Gastroesophageal sphincter (tissue), 4 donors: ENCODE results near the gene LPP. TPM values are rescaled to one million over a fixed set of nuclear protein-coding genes. Genes with fewer than 3 reads are reported as not detected.

Experiments used
- ATAC-seq: fragments of 150-250 bp; one replicate; pipeline ENCODE4 v1.9.1; 2016; ENCODE audit warnings: mild to moderate bottlenecking, moderate library complexity
- H3K27ac ChIP-seq, 4 donors: fragments of 200-600 bp; sonication (generic) in 3 of 4; 1 replicate in 3 of 4; 2 replicates in 1 of 4; pipeline ENCODE4 v1.5.1; 2016 to 2019
- H3K27me3 ChIP-seq: fragments of 200-600 bp; sonication (generic); one replicate; pipeline ENCODE4 v1.5.1; 2019
- H3K36me3 ChIP-seq, 2 donors: fragments of 200-600 bp; sonication (generic); one replicate each; pipeline ENCODE4 v1.5.1; 2019; ENCODE audit warnings: control low read depth in 1 of 2
- H3K4me1 ChIP-seq, 3 donors: fragments of 200-600 bp; sonication (generic); 1 replicate in 2 of 3; 2 replicates in 1 of 3; pipeline ENCODE4 v1.5.1; 2016 to 2019; ENCODE audit warnings: control low read depth in 2 of 3
- H3K4me3 ChIP-seq, 2 donors: fragments of 200-600 bp; sonication (generic); one replicate each; pipeline ENCODE4 v1.5.1; 2019; ENCODE audit warnings: mild to moderate bottlenecking in 1 of 2, moderate library complexity in 1 of 2
- H3K9me3 ChIP-seq, 3 donors: fragments of 200-600 bp; sonication (generic); one replicate each; pipeline ENCODE4 v1.5.1; 2017 to 2019; ENCODE audit warnings: control low read depth in 2 of 3
- CTCF ChIP-seq, 4 experiments: fragments of 200-600 bp in 2 of 4; fragments of 450-650 bp in 2 of 4; sonication (generic) in 1 of 4; IDR thresholded peaks; one replicate each; pipeline ENCODE4 v1.5.1; 2017 to 2019; ENCODE audit warnings: antibody characterized with exemption in 4 of 4, mild to moderate bottlenecking in 2 of 4, moderate library complexity in 2 of 4
- EP300 ChIP-seq: sonication (generic); formaldehyde crosslinking; IDR thresholded peaks from one replicate; pipeline ENCODE4 v1.6.1; 2017; ENCODE audit warnings: antibody characterized with exemption, mild to moderate bottlenecking
- POLR2A ChIP-seq, 2 donors: fragments of 450-650 bp; IDR thresholded peaks; one replicate each; pipeline ENCODE4 v1.6.1; 2017; ENCODE audit warnings: antibody characterized with exemption in 2 of 2, mild to moderate bottlenecking in 2 of 2, moderate library complexity in 1 of 2
- POLR2AphosphoS5 ChIP-seq: sonication (generic); formaldehyde crosslinking; IDR thresholded peaks from one replicate; pipeline ENCODE4 v1.6.1; 2017; ENCODE audit warnings: antibody characterized with exemption
- WGBS, 2 donors: methylation state at CpG; one replicate each; pipeline ENCODE4 v1.1.5; 2018; ENCODE audit warnings: low coverage in 1 of 2; 5-methylcytosine and 5-hydroxymethylcytosine counted together
- total RNA-seq, 4 donors: library from RNA; depleted of rRNA; stranded (reverse); fragments of >200 nt; gene quantifications; one replicate each; pipeline ENCODE4 v1.1.0, GENCODE V29; 2016

The LPP gene
- total RNA-seq, 4 donors from 2014 or later, result 1,243 to 2,297 (median 2,164) TPM

GRCh38 chr3:188401244-188401993 is 247.5 kb downstream of the LPP start:
- H3K9me3 ChIP-seq, result no peaks in the 10 kb centered on the region
- H3K4me3 ChIP-seq, result no peak overlapping the region
- ATAC-seq, result no peak
- WGBS, 2 donors, result 78 to 81% methylated on average over 3 of the region's 3 CpGs
- peaks cover 26 to 96% (median 27%) of the 10 kb centered on the region in 3 donors for H3K4me1 ChIP-seq
- H3K27me3 ChIP-seq, result no peaks in the 10 kb centered on the region
- no peak overlapping the region for H3K27ac ChIP-seq
- H3K36me3 ChIP-seq, result peaks cover 0 to 7% of the 10 kb centered on the region in 2 donors
- TF ChIP-seq EP300, result no peak

- no peak for ATAC-seq
- TF ChIP-seq CTCF (IDR thresholded peaks at IDR 0.05), result no peak
- TF ChIP-seq POLR2AphosphoS5, result no peak
- TF ChIP-seq EP300, result no peak
- no peaks in the 10 kb centered on the region for H3K27me3 ChIP-seq
- peaks cover 18 to 93% (median 21%) of the 10 kb centered on the region in 3 donors for H3K4me1 ChIP-seq
- H3K36me3 ChIP-seq, result peaks cover 0 to 15% of the 10 kb centered on the region in 2 donors
- H3K27ac ChIP-seq, result no peak overlapping the region
- no peaks in the 10 kb centered on the region for H3K9me3 ChIP-seq
- H3K4me3 ChIP-seq, result no peak overlapping the region
Measured at GRCh38 chr3:188402229-188402628, 248.3 kb downstream of the LPP start.

GRCh38 chr3:188403404-188403803 is 249.4 kb downstream of the LPP start:
- no peak overlapping the region for H3K27ac ChIP-seq
- H3K36me3 ChIP-seq, result peaks cover under 1 to 25% of the 10 kb centered on the region in 2 donors
- H3K9me3 ChIP-seq, result no peaks in the 10 kb centered on the region
- no peak for TF ChIP-seq CTCF (IDR thresholded peaks at IDR 0.05)
- TF ChIP-seq EP300, result no peak
- TF ChIP-seq POLR2AphosphoS5, result no peak
- TF ChIP-seq POLR2A (IDR thresholded peaks at IDR 0.05), result no peak
- H3K4me1 ChIP-seq, result peaks cover 9 to 87% (median 18%) of the 10 kb centered on the region in 3 donors
- no peak overlapping the region for H3K4me3 ChIP-seq
- H3K27me3 ChIP-seq, result no peaks in the 10 kb centered on the region
- 50 to 69% methylated on average over 1 of the region's 1 CpG for WGBS, 2 donors
- ATAC-seq, result no peak

GRCh38 chr3:188404124-188404523 is 250.2 kb downstream of the LPP start:
- H3K4me3 ChIP-seq, result no peak overlapping the region
- TF ChIP-seq EP300 (no peak), POLR2AphosphoS5 (no peak), CTCF (IDR thresholded peaks at IDR 0.05) (no peak), POLR2A (IDR thresholded peaks at IDR 0.05) (no peak)
- H3K27me3 ChIP-seq, result no peaks in the 10 kb centered on the region
- peaks cover 9 to 87% (median 18%) of the 10 kb centered on the region in 3 donors for H3K4me1 ChIP-seq
- no peak overlapping the region for H3K27ac ChIP-seq
- no peak for ATAC-seq
- WGBS, 2 donors, result 89 to 100% methylated on average over 4 of the region's 4 CpGs
- H3K9me3 ChIP-seq, result no peaks in the 10 kb centered on the region
- peaks cover 3 to 32% of the 10 kb centered on the region in 2 donors for H3K36me3 ChIP-seq

- Histone ChIP-seq H3K9me3 (no peaks in the 10 kb centered on the region), H3K4me1 (peaks cover 7 to 86% (median 13%) of the 10 kb centered on the region in 3 donors), H3K4me3 (no peak overlapping the region), H3K27ac (peak overlapping the region in 2 of 4 donors; percentile 5 to 25), H3K36me3 (peaks cover 3 to 33% of the 10 kb centered on the region in 2 donors), H3K27me3 (no peaks in the 10 kb centered on the region)
- TF ChIP-seq CTCF (IDR thresholded peaks at IDR 0.05) (no peak), POLR2A (IDR thresholded peaks at IDR 0.05) (no peak)
- ATAC-seq, result no peak
- WGBS, 2 donors, result 80% methylated on average over 1 to 2 of the region's 4 CpGs
Measured at GRCh38 chr3:188404701-188405100, 250.7 kb downstream of the LPP start.
